Activated B cell treated with CpG ODN at 0.5 μM for 24 hours (primary cell): ENCODE data around the gene FKBP11. TPM values are rescaled to one million over a fixed set of nuclear protein-coding genes. Genes with fewer than 3 reads are reported as not detected.

Experiments used
- ATAC-seq: fragments of 200-7000 bp; cut with Tn5 transposase; one replicate; pipeline ENCODE4 v1.10.0; 2021; ENCODE audit warnings: low read depth, mild to moderate bottlenecking, moderate library complexity
- CTCF ChIA-PET: fragments of 350-600 bp; sonication (Branson Sonifier 250); formaldehyde crosslinking; loops from one replicate; lab custom pipeline; 2021; ENCODE audit warnings: antibody characterized with exemption; lab: Charles Lee
- POLR2A ChIA-PET: fragments of 350-600 bp; sonication (Branson Sonifier 250); formaldehyde crosslinking; loops from one replicate; lab custom pipeline; 2021; ENCODE audit warnings: antibody characterized with exemption; lab: Charles Lee
- DNase-seq: peaks from one replicate; pipeline ENCODE4 v3.0.0; 2022
- H3K27ac Mint-ChIP-seq: one replicate; pipeline ENCODE4 v1.8.0; 2020; ENCODE audit warnings: mixed read lengths
- H3K27me3 Mint-ChIP-seq: one replicate; pipeline ENCODE4 v1.8.0; 2021; ENCODE audit warnings: mixed read lengths
- H3K36me3 Mint-ChIP-seq: one replicate; pipeline ENCODE4 v1.8.0; 2021; ENCODE audit warnings: low read depth, mixed read lengths
- H3K4me1 Mint-ChIP-seq: one replicate; pipeline ENCODE4 v1.8.0; 2021; ENCODE audit warnings: mixed read lengths
- H3K4me3 Mint-ChIP-seq: one replicate; pipeline ENCODE4 v1.8.0; 2020; ENCODE audit warnings: mild to moderate bottlenecking, mixed read lengths
- H3K9me3 Mint-ChIP-seq: one replicate; pipeline ENCODE4 v1.8.0; 2020; ENCODE audit warnings: mixed read lengths
- CTCF ChIP-seq: fragments of 200-600 bp; IDR thresholded peaks from one replicate; pipeline ENCODE4 v1.8.0; 2022; ENCODE audit warnings: antibody characterized with exemption, mild to moderate bottlenecking
- intact Hi-C: fragments of 100-400 bp; cut with micrococcal nuclease; formaldehyde crosslinking; loops from one replicate; pipeline ENCODE4 v1.15.1; 2024
- total RNA-seq: library from RNA; stranded (reverse); gene quantifications from 2 replicates; pipeline ENCODE4 v1.2.3, GENCODE V29; 2022

The FKBP11 gene
- total RNA-seq, 1 donor from 2014 or later: 22.9 TPM

GRCh38 chr12:48894271-48894670 lies 31.0 kb downstream of the FKBP11 start:
- Mint-ChIP-seq H3K27me3 (peaks cover 18% of the 10 kb centered on the region), H3K27ac (no peak overlapping the region), H3K4me3 (no peak overlapping the region), H3K9me3 (no peaks in the 10 kb centered on the region), H3K4me1 (no peaks in the 10 kb centered on the region), H3K36me3 (no peaks in the 10 kb centered on the region)
- intact Hi-C loops: loop anchor here (5.0 kb wide), 1 partner anchor 142 kb away; no protein-coding TSS in a partner anchor
- CTCF ChIA-PET: interaction anchor here (0.6 to 8.9 kb wide), 2 partner anchors 41 to 1391 kb away, joined by 3 to 207 read pairs; partner anchors contain the start of gene DDX23
- no peak for DNase-seq
- no peak for TF ChIP-seq CTCF
- ATAC-seq: no peak
- POLR2A ChIA-PET: interaction anchor here (1.0 kb wide), 1 partner anchor 42 kb away, joined by 3 read pairs; the partner anchor contains the start of gene DDX23

DNA sequence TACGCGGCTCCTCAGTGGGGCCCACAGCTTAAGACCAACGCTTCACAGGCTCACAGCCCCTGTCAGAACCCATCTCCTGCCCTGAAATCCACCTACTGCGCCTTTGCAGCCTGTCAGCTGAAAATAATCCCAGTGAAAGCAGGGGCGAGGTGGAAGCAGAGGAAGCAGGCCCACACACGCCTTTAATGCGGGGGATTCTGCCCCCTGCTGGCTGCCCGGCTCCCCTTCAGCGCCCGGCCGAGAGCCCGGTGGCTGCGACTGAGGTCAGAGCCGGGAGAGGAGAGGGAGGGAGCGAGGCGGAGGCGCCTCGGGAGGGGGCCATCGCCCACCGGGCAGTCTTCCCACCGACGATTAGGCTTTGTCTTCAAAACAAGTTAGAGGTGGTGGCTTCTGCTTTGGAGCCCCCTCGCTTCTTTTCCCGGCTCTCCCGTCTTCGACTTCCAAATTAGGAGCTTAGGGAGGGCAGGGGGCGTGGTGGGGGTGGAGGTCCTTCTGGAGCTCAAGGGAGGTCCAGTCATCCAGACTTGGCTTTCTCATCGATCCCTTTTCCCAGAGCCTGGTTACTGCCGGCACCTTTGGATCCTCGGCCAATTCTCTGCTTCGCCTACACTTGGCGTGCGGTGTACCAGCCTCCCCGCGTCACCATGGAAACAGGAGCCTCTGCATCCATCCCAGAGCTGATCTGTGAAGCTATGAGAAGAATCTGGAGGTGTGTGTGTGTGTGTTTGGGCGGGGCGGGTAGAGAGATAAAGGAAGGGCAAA lies 34.5 kb downstream of the FKBP11 start:
- Mint-ChIP-seq H3K4me1 (no peaks in the 10 kb centered on the region), H3K27ac (no peak overlapping the region), H3K27me3 (peaks cover 14% of the 10 kb centered on the region), H3K36me3 (no peaks in the 10 kb centered on the region), H3K4me3 (no peak overlapping the region), H3K9me3 (no peaks in the 10 kb centered on the region)
- DNase-seq (peak; percentile 74), ATAC-seq (peak; percentile 98)
- intact Hi-C loops: loop anchor here (1.0 to 5.0 kb wide), 3 partner anchors 38 to 139 kb away; no protein-coding TSS in a partner anchor
- TF ChIP-seq CTCF: peak; percentile 75
- CTCF ChIA-PET: interaction anchor here (0.7 to 8.9 kb wide), 10 partner anchors 10 to 336 kb away, joined by 3 to 207 read pairs (median 6); partner anchors contain the start of genes DDX23, FKBP11 and RND1
- POLR2A ChIA-PET: interaction anchor here (1.0 to 3.6 kb wide), 2 partner anchors 25 to 38 kb away, joined by 5 to 30 read pairs; partner anchors contain the start of gene DDX23

- intact Hi-C loops: loop anchor here (1.0 to 5.0 kb wide), 3 partner anchors 36 to 137 kb away; no protein-coding TSS in a partner anchor
- POLR2A ChIA-PET: interaction anchor here (0.5 to 3.6 kb wide), 2 partner anchors 37 to 136 kb away, joined by 3 to 30 read pairs; partner anchors contain the start of gene DDX23
- Mint-ChIP-seq H3K27me3 (peaks cover 13% of the 10 kb centered on the region), H3K4me1 (no peaks in the 10 kb centered on the region), H3K4me3 (no peak overlapping the region), H3K36me3 (no peaks in the 10 kb centered on the region), H3K9me3 (no peaks in the 10 kb centered on the region), H3K27ac (no peak overlapping the region)
- CTCF ChIA-PET: interaction anchor here (0.6 to 8.9 kb wide), 10 partner anchors 23 to 878 kb away, joined by 3 to 207 read pairs (median 4); partner anchors contain the start of genes DDX23, FKBP11 and RND1
- no peak for TF ChIP-seq CTCF
- DNase-seq (no peak), ATAC-seq (no peak)
Measured at GRCh38 chr12:48889679-48890078, 35.6 kb downstream of the FKBP11 start.

DNA sequence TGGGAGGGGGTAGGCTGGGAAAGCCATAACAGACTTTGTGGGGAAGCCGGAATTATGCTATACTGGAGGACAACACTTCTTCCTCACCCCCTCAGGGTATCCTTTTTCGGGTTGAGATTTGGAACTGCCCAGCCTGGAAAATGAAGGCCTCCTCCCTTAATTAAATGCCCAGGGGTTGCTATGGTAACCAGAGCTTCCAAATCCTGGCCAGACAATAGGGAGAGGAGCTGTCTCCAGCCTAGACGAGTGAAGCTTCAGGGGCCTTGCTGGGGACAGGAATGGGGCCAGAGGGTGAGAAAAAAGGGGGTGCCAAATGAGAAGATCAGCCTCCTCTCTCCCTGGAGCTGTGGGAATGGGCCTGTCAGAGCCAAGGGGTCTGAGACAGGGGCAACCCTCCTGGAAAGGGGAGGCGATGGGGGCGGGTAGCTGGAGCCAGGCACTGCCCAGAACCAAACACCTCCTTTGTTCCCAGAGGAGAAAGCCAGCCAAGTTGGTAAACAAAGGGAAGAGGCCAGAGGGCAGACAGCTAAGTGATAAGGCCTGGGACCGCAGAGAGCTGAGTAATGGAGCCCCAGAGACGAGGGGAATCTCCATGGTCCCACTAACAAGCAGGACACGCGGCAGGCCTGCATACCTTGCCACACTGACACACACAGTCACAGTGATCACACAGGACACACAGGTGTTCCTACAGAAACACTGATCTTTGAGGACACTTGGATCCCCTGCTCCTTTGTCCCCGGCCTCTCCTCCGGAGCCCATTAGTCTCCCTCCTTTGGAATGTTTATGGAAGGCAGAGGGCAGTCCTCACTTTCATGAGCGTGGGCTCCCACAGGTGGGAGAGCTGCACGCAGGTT lies 41.8 kb downstream of the FKBP11 start:
- peak overlapping the region; percentile 30 for H3K27ac Mint-ChIP-seq
- no peaks in the 10 kb centered on the region for H3K36me3 Mint-ChIP-seq
- POLR2A ChIA-PET: no interaction called here
- DNase-seq: no peak
- ATAC-seq: no peak
- peaks cover 21% of the 10 kb centered on the region for H3K27me3 Mint-ChIP-seq
- H3K4me1 Mint-ChIP-seq: no peaks in the 10 kb centered on the region
- no peak for TF ChIP-seq CTCF
- CTCF ChIA-PET: interaction anchor here (1.3 kb wide), 1 partner anchor 30 kb away, joined by 4 read pairs; no protein-coding TSS in a partner anchor
- no peaks in the 10 kb centered on the region for H3K9me3 Mint-ChIP-seq
- intact Hi-C loops: no loop called here
- no peak overlapping the region for H3K4me3 Mint-ChIP-seq
